LoVo (cell line): ENCODE data around the gene TNS3.
A peak's percentile ranks its signal among the peaks of the same experiment; 100 is the strongest.

Experiments
- DNase-seq: peaks from one replicate; pipeline ENCODE4 v3.0.0-alpha.2; 2016; ENCODE audit warnings: low spot score

Gene TNS3

GRCh38 chr7:47581438-47581803, 490 bp downstream of the TNS3 start:
- DNase-seq, result peak; percentile 47

- no peak for DNase-seq
Observed at GRCh38 chr7:47580811-47581331, 1.0 kb downstream of the TNS3 start.

- DNase-seq, result no peak
Observed at GRCh38 chr7:47580175-47580706, 1.7 kb downstream of the TNS3 start.

- no peak for DNase-seq
Observed at GRCh38 chr7:47579458-47579857, 2.5 kb downstream of the TNS3 start.

- no peak for DNase-seq
Observed at GRCh38 chr7:47578579-47579270, 3.2 kb downstream of the TNS3 start.

GRCh38 chr7:47577321-47577919, 4.5 kb downstream of the TNS3 start:
- DNase-seq, result no peak

GRCh38 chr7:47576866-47577306, 5.0 kb downstream of the TNS3 start:
- no peak for DNase-seq

GRCh38 chr7:47576031-47576865, 5.7 kb downstream of the TNS3 start:
- DNase-seq, result peak; percentile 94

GRCh38 chr7:47574482-47575329, 7.2 kb downstream of the TNS3 start:
- DNase-seq, result no peak

- DNase-seq, result no peak
Observed at GRCh38 chr7:47573758-47574481, 8.0 kb downstream of the TNS3 start.

GRCh38 chr7:47572939-47573757, 8.8 kb downstream of the TNS3 start:
- no peak for DNase-seq

GRCh38 chr7:47572094-47572445, 9.8 kb downstream of the TNS3 start:
- no peak for DNase-seq

GRCh38 chr7:47571331-47572093, 10.4 kb downstream of the TNS3 start:
- DNase-seq, result no peak

- no peak for DNase-seq
Observed at GRCh38 chr7:47570649-47571050, 11.3 kb downstream of the TNS3 start.

- DNase-seq, result no peak
Observed at GRCh38 chr7:47568547-47568946, 13.4 kb downstream of the TNS3 start.

- DNase-seq, result no peak
Observed at GRCh38 chr7:47568056-47568455, 13.9 kb downstream of the TNS3 start.

GRCh38 chr7:47565640-47566250, 16.2 kb downstream of the TNS3 start:
- no peak for DNase-seq

GRCh38 chr7:47563521-47563920, 18.4 kb downstream of the TNS3 start:
- DNase-seq, result no peak
